Transverse colon (tissue), 4 donors: Measurements from ENCODE around the gene GOLGA6L2.

ENCODE experiments used
- CTCF ChIP-seq, 5 experiments: fragments of 200-600 bp in 3 of 5; fragments of 450-650 bp in 2 of 5; sonication (generic) in 3 of 5; IDR thresholded peaks; 1 replicate in 2 of 5; 2 replicates in 3 of 5; pipeline ENCODE4 v1.5.1; 2016 to 2017; ENCODE audit warnings: antibody characterized with exemption in 5 of 5, inconsistent platforms in 3 of 5, mild to moderate bottlenecking in 2 of 5, moderate library complexity in 1 of 5
- EP300 ChIP-seq: sonication (generic); formaldehyde crosslinking; IDR thresholded peaks from one replicate; pipeline ENCODE4 v1.6.1; 2017; ENCODE audit warnings: antibody characterized with exemption, low read depth
- POLR2A ChIP-seq: fragments of 450-650 bp; IDR thresholded peaks from one replicate; pipeline ENCODE4 v1.6.1; 2016; ENCODE audit warnings: antibody characterized with exemption, mild to moderate bottlenecking, moderate library complexity
- POLR2AphosphoS5 ChIP-seq, 3 donors: sonication (generic); formaldehyde crosslinking; IDR thresholded peaks; one replicate each; pipeline ENCODE4 v1.6.1; 2016; ENCODE audit warnings: antibody characterized with exemption in 3 of 3

GRCh38 chr15:23402140-23402539, 44.9 kb downstream of the GOLGA6L2 start:
- TF ChIP-seq CTCF (IDR thresholded peaks at IDR 0.05) (no peak), POLR2AphosphoS5 (IDR thresholded peaks at IDR 0.05) (no peak), POLR2A (no peak), EP300 (no peak)
